Effector memory CD4-positive, alpha-beta T cell (primary cell): ENCODE measurements around the gene PTPRM.

ENCODE experiments used
- DNase-seq, 3 donors: peaks; one replicate each; pipeline ENCODE4 v3.0.0-alpha.2; 2020
- H3K27ac ChIP-seq: 2 replicates; pipeline ENCODE4 v1.7.0; 2013; ENCODE audit warnings: mild to moderate bottlenecking, low read length, moderate library complexity; ENCODE audit not compliant: insufficient read depth, poor library complexity, severe bottlenecking
- H3K27me3 ChIP-seq: replicated peaks from 2 replicates; pipeline ENCODE4 v1.7.0; 2013; ENCODE audit warnings: mild to moderate bottlenecking, low read length; ENCODE audit not compliant: insufficient read depth, control insufficient read depth, poor library complexity, severe bottlenecking
- H3K36me3 ChIP-seq: 2 replicates; pipeline ENCODE4 v1.7.0; 2013; ENCODE audit warnings: mild to moderate bottlenecking, low read length, moderate library complexity; ENCODE audit not compliant: control insufficient read depth, insufficient read depth
- H3K4me1 ChIP-seq: 2 replicates; pipeline ENCODE4 v1.7.0; 2013; ENCODE audit warnings: low read length, mild to moderate bottlenecking; ENCODE audit not compliant: control insufficient read depth, insufficient read depth, poor library complexity, severe bottlenecking
- H3K4me3 ChIP-seq: 2 replicates; pipeline ENCODE4 v1.7.0; 2013; ENCODE audit warnings: low read length, low read depth, mild to moderate bottlenecking; ENCODE audit not compliant: insufficient read depth, poor library complexity, severe bottlenecking
- H3K9me3 ChIP-seq: 2 replicates; pipeline ENCODE4 v1.7.0; 2013; ENCODE audit warnings: mild to moderate bottlenecking, low read length, moderate library complexity; ENCODE audit not compliant: control insufficient read depth

The PTPRM gene

GRCh38 chr18:7899078-7899477, 332.0 kb downstream of the PTPRM start:
- Histone ChIP-seq H3K27me3 (no peaks in the 10 kb centered on the region), H3K4me1 (no peaks in the 10 kb centered on the region), H3K36me3 (no peaks in the 10 kb centered on the region), H3K9me3 (no peaks in the 10 kb centered on the region), H3K27ac (no peak overlapping the region), H3K4me3 (no peak overlapping the region)
- DNase-seq = no peak

- no peaks in the 10 kb centered on the region for H3K27me3 ChIP-seq
- DNase-seq = no peak
- no peaks in the 10 kb centered on the region for H3K9me3 ChIP-seq
Observed at GRCh38 chr18:7900091-7900490, 333.0 kb downstream of the PTPRM start.

GRCh38 chr18:7901657-7902056, 334.5 kb downstream of the PTPRM start:
- no peaks in the 10 kb centered on the region for H3K4me1 ChIP-seq

More at GRCh38 chr18:7900091-7900490, 333.0 kb downstream of the PTPRM start:
- Histone ChIP-seq H3K27ac (no peak overlapping the region), H3K4me3 (no peak overlapping the region), H3K4me1 (no peaks in the 10 kb centered on the region), H3K36me3 (no peaks in the 10 kb centered on the region)

DNA sequence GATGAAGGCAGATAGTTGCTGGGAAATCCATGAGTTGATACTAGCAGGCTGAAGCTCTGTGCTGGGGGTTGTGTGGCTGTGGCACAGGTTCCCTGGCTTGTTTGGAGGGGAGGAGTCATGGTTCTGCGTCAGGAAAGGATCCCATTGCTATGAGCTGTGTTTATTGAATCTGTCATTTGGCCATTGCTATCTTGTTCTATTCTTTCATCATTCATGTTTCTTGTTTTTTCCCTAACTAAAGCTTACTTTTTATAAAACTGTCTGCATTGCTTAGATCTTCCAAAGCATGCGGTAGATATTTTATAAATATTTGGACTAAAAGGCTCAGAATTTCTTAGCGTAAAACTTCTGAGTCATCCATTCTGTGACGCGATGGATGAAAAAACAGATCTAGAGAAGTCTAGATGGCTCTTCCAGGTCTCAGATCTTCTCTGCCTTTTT, 335.3 kb downstream of the PTPRM start:
- no peak overlapping the region for H3K27ac ChIP-seq
- no peaks in the 10 kb centered on the region for H3K36me3 ChIP-seq
- H3K4me1 ChIP-seq = no peaks in the 10 kb centered on the region
- H3K9me3 ChIP-seq = no peaks in the 10 kb centered on the region
- DNase-seq = no peak
- no peaks in the 10 kb centered on the region for H3K27me3 ChIP-seq
- no peak overlapping the region for H3K4me3 ChIP-seq

More at GRCh38 chr18:7901657-7902056, 334.5 kb downstream of the PTPRM start:
- no peak overlapping the region for H3K4me3 ChIP-seq
- H3K9me3 ChIP-seq = no peaks in the 10 kb centered on the region
- H3K36me3 ChIP-seq = no peaks in the 10 kb centered on the region
- no peaks in the 10 kb centered on the region for H3K27me3 ChIP-seq
- H3K27ac ChIP-seq = no peak overlapping the region
- no peak for DNase-seq

GRCh38 chr18:7904529-7904928, 337.4 kb downstream of the PTPRM start:
- no peak overlapping the region for H3K27ac ChIP-seq
- H3K4me3 ChIP-seq = no peak overlapping the region
- no peaks in the 10 kb centered on the region for H3K27me3 ChIP-seq
- no peaks in the 10 kb centered on the region for H3K9me3 ChIP-seq
- H3K4me1 ChIP-seq = no peaks in the 10 kb centered on the region
- no peak for DNase-seq
- H3K36me3 ChIP-seq = no peaks in the 10 kb centered on the region

DNA sequence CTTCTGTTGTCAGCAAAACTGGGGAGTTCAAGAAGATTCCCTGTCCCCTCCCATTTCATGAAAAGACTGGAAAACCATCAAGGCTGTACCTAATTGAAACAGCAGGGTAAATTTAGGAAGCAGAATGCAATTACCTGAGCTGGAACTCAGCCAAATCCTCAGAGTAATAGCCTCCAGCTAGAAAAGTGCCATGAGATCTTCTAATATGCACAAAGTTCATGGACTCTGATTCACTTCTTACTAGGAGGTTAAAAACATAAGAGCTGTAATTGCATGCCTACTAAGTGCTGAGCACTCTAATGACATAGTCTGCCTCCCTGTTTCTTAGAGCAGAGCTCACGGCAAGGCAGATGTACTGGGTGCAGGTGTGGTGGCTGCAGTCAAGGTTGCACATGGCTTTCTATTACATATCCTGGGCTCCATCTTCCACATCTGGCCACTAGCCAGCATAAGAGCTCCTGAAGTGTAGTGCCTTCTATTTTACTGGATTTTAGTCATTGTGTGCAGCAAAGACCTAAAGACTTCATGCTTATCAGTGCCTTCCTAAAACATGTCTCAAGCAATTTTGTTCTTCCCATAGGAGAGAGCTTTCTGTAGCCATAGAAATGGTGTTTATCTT, 341.7 kb downstream of the PTPRM start:
- Histone ChIP-seq H3K36me3 (no peaks in the 10 kb centered on the region), H3K27ac (no peak overlapping the region), H3K27me3 (no peaks in the 10 kb centered on the region), H3K4me1 (no peaks in the 10 kb centered on the region), H3K9me3 (no peaks in the 10 kb centered on the region), H3K4me3 (no peak overlapping the region)
- DNase-seq = no peak

GRCh38 chr18:7914834-7915670, 347.9 kb downstream of the PTPRM start:
- Histone ChIP-seq H3K4me1 (no peaks in the 10 kb centered on the region), H3K27me3 (no peaks in the 10 kb centered on the region), H3K4me3 (no peak overlapping the region)

GRCh38 chr18:7918701-7919100, 351.6 kb downstream of the PTPRM start:
- no peaks in the 10 kb centered on the region for H3K4me1 ChIP-seq
- no peaks in the 10 kb centered on the region for H3K9me3 ChIP-seq
- no peak for DNase-seq

More at GRCh38 chr18:7914834-7915670, 347.9 kb downstream of the PTPRM start:
- no peaks in the 10 kb centered on the region for H3K9me3 ChIP-seq
- no peaks in the 10 kb centered on the region for H3K36me3 ChIP-seq
- no peak for DNase-seq
- H3K27ac ChIP-seq = no peak overlapping the region

GRCh38 chr18:7919565-7919964, 352.4 kb downstream of the PTPRM start:
- H3K27ac ChIP-seq = no peak overlapping the region
- no peak overlapping the region for H3K4me3 ChIP-seq
- no peaks in the 10 kb centered on the region for H3K9me3 ChIP-seq
- H3K36me3 ChIP-seq = no peaks in the 10 kb centered on the region
- DNase-seq = no peak
- no peaks in the 10 kb centered on the region for H3K4me1 ChIP-seq
- H3K27me3 ChIP-seq = no peaks in the 10 kb centered on the region

More at GRCh38 chr18:7918701-7919100, 351.6 kb downstream of the PTPRM start:
- Histone ChIP-seq H3K27ac (no peak overlapping the region), H3K36me3 (no peaks in the 10 kb centered on the region), H3K4me3 (no peak overlapping the region), H3K27me3 (no peaks in the 10 kb centered on the region)

DNA sequence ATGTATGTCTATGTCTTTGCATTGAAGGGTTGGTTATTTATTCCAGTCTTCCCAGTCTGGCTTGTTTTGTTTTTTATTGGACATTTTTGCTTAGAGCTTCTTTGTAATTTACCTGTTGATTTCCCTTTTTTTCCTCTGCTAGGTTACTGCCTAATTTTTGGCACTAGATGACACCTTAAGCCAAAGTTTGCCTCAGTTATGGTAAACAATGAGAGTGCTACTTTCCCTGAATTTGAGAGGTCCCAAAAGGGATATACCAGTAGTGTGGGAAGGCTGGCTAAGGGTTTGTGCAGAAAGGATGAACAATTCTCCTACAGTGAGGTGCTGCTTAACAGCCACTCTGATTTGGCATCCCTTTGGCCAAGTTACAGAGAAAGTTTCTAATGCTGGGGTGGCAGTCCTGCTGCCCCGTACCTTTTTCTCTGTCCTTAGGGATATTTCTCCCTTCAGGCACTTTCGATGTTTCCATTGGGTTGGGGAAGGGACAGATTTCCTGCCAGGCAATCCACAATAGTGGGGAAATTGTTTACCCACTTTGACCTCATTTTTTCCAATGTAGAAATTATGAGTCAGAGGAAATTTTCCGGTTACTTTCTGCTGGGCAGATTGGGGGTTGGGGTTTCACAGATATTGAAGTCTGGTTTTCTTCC, 354.9 kb downstream of the PTPRM start:
- Histone ChIP-seq H3K27ac (no peak overlapping the region), H3K9me3 (no peaks in the 10 kb centered on the region), H3K4me1 (no peaks in the 10 kb centered on the region), H3K27me3 (no peaks in the 10 kb centered on the region), H3K4me3 (no peak overlapping the region), H3K36me3 (no peaks in the 10 kb centered on the region)
- DNase-seq = no peak
